ENCODE data around the gene TRDMT1.

The TRDMT1 gene

DNA sequence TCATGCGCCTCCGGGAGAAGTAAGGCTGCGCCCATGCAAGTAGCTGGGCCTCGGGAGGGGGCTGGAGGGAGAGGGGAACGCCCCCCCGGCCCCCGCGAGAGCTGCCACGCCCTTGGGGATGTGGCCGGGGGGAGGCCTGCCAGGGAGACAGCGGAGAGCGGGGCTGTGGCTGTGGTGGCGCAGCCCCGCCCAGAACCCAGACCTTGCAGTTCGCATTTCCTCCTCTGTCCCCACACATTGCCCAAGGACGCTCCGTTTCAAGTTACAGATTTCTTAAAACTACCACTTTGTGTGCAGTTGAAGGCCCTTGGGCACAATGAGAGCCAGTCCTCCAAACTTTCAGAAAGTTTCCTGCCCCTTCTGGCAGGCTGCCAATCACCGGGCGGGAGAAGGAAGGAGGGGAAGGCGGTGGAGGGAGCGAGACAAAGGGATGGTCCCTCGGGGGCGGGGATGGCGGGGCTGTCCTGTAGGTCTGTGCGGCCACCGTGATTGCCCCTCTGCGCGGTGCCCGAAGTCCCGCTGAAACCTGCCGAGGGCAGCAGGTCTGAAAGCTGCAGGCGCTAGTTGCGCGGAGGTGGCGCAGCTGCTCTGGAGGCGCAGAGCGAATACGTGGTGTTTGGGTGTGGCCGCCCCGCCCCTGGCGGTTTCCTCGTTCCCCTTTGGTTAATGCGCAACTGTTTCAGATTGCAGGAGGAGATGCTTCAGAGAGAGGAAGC lies 28.7 kb upstream of the TRDMT1 start:
- DNase-seq (ENCODE audit: low read depth), result no peak

DNA sequence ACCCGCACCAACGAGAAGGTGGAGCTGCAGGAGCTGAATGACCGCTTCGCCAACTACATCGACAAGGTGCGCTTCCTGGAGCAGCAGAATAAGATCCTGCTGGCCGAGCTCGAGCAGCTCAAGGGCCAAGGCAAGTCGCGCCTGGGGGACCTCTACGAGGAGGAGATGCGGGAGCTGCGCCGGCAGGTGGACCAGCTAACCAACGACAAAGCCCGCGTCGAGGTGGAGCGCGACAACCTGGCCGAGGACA lies 28.2 kb upstream of the TRDMT1 start:
- no peak for DNase-seq (ENCODE audit: low read depth)

DNA sequence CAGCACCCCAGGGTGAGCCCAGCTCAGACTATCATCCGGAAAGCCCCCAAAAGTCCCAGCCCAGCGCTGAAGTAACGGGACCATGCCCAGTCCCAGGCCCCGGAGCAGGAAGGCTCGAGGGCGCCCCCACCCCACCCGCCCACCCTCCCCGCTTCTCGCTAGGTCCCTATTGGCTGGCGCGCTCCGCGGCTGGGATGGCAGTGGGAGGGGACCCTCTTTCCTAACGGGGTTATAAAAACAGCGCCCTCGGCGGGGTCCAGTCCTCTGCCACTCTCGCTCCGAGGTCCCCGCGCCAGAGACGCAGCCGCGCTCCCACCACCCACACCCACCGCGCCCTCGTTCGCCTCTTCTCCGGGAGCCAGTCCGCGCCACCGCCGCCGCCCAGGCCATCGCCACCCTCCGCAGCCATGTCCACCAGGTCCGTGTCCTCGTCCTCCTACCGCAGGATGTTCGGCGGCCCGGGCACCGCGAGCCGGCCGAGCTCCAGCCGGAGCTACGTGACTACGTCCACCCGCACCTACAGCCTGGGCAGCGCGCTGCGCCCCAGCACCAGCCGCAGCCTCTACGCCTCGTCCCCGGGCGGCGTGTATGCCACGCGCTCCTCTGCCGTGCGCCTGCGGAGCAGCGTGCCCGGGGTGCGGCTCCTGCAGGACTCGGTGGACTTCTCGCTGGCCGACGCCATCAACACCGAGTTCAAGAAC lies 27.7 kb upstream of the TRDMT1 start:
- DNase-seq (ENCODE audit: low read depth), result no peak

DNA sequence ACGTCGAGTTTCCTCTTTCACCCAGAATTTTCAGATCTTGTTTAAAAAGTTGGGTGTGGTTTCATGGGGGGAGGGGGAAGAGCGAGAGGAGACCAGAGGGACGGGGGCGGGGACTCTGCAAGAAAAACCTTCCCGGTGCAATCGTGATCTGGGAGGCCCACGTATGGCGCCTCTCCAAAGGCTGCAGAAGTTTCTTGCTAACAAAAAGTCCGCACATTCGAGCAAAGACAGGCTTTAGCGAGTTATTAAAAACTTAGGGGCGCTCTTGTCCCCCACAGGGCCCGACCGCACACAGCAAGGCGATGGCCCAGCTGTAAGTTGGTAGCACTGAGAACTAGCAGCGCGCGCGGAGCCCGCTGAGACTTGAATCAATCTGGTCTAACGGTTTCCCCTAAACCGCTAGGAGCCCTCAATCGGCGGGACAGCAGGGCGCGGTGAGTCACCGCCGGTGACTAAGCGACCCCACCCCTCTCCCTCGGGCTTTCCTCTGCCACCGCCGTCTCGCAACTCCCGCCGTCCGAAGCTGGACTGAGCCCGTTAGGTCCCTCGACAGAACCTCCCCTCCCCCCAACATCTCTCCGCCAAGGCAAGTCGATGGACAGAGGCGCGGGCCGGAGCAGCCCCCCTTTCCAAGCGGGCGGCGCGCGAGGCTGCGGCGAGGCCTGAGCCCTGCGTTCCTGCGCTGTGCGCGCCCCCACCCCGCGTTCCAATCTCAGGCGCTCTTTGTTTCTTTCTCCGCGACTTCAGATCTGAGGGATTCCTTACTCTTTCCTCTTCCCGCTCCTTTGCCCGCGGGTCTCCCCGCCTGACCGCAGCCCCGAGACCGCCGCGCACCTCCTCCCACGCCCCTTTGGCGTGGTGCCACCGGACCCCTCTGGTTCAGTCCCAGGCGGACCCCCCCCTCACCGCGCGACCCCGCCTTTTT lies 26.9 kb upstream of the TRDMT1 start, which contains the start of gene VIM:
Gene VIM (plus strand): TSS at position 151 of the 925 bp plus-strand sequence. CDS start 1,182 bp downstream, outside the sequence.
- no peak for DNase-seq (ENCODE audit: low read depth)

DNA sequence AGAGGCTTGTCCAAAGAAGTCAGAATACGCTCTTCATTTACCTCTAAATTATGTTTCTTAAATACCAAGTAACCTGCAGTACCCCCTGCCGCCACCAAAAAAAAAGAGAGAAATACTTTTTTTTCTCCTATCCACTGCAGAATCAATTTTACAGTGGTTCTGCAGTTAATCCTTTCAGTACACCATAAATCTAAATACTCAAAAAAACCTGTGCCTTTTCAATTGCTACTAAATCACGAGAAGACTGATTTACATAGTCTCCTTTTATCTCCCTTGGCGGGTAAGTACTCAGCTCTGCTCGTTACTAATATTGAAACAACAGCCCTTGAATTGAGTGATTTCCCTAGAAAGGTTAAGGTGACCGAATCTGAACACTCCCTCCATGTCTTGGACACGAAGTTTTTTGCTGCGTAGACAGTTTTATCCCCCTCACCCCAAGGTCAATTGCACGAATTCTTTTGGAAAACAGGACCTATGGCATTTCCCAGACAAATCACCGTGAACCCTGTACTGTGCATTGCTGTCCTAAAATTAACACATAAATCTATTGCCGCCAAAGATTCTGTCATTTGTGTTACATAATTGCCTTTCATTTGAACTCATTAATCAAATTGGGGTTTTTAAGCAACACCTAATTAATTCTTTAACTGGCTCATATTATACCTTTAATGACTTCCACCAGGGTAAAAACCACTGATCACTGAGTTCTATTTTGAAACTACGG lies 26.1 kb upstream of the TRDMT1 start:
- no peak for DNase-seq (ENCODE audit: low read depth)

DNA sequence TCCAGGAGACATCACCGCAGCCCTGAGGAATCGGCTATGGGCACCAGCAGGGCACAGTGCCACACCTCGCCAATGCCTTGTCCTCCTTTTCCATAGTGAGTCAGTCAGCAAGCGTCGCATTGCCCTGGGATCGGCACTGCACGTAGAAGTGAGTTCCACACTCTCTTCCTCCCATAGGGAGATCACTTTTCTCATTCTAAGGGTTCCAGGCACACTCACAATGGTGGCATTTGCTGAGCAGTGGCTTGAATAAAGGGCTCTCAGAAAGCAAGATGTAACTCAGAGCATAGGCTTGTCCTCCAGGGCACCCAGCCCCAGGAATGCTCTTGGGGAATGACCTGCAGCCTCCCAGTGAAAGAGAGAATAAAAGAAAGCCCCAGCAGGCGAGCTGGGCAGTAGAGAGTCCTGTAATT lies 25.4 kb upstream of the TRDMT1 start:
- DNase-seq (ENCODE audit: low read depth), result no peak

DNA sequence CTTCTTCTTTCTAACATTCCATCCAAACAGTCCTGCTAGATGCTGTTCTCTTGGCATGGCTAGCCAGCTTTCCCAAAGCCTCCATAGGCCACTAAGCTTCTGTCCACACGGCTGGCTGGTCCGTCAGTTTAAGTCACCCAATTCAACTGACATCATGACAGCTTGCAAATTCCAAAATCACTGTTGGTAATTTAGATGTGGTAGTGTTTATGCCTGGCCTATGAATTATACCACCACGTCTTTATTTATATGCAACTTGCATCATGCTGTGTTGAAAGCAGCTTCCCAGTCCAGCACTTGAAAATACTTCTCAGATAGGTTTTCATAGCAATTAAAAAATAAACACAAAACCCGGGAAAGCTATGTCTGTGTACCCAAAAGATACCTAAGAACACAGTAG lies 24.3 kb upstream of the TRDMT1 start:
- no peak for DNase-seq (ENCODE audit: low read depth)

DNA sequence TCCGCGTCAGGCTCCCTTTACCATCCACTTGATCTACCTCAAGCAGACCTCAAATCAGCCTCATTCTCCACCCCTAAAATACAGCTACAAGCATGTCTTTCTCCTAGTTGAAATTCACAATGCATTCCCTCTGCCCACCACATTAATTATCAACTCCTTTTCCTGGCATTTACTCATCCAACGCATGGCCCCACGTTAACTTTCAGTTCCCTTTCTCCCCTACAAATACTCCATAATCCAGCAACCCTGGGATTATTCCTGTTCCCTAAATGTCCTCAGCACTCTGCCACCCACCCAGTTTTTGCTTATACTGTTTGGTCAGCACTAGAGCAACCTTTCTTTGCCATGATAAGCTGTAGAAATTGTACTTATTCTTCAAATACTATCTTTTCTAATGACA lies 20.9 kb upstream of the TRDMT1 start:
- no peak for DNase-seq (ENCODE audit: low read depth)

DNA sequence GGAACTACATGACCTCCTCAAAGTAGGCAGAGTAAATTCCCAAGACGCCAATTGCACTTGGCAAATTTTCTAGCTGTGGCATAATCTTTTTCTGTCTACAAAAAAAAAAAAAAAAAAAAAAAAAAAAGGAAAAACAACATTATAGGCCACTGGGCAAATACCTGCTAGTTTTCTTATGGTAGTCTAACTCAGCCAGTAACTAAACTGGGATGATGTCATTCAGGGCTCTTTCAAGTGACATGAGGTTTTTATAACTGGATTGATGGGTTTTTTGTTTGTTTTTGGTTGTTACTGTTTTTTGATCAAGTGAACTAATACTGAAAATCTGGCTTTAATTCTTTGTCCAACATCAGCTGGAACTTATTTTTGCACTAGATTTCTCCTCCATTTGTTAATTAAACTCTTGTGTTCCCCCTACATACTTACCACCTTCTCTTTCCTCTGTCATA lies 19.2 kb upstream of the TRDMT1 start:
- DNase-seq (ENCODE audit: low read depth), result no peak

DNA sequence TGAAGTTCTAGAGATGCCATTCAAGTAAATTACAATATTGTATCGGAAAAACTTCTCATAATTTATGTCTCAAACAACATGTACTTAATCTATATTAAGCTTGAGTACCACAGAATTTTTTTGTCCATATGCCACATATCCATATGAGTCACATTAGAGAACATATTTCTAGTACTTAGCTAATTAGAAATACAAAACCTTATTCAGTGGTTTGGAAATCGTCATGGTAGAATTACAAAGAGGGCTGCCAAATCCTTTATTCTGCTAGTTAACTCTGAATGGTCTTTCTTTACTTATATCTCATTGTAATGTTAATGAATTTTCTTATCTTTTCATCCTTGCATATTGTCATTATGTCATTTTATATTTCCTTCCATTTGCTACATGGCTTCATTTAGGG lies 17.6 kb upstream of the TRDMT1 start:
- no peak for DNase-seq (ENCODE audit: low read depth)

DNA sequence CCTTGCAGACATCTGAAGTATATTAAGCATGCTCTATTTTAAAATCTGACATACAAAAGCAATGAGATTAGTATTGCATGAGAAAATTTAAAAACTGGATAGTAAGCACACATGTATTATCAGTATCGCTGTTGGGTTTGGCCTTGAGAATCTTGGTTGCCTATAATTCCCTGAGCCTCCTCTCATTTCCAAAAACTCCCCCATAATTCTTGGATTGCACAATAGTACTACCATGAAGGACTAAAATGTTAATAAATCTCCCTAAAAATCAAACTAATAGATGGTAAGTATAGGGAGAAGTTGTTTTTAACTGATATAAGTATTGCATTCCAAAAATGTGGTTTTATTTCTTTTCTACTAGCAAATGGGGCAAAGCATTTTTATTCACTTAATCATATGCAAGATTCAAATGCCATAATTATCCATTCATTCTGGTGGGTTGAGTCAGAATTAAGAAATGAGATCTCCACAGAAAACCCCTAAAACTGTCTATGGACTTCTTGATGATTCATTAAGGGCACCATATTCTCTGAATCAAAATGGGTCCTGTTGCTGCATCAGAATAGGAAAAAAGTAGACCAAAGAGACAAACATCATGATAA lies 16.3 kb upstream of the TRDMT1 start:
- DNase-seq (ENCODE audit: low read depth), result no peak

DNA sequence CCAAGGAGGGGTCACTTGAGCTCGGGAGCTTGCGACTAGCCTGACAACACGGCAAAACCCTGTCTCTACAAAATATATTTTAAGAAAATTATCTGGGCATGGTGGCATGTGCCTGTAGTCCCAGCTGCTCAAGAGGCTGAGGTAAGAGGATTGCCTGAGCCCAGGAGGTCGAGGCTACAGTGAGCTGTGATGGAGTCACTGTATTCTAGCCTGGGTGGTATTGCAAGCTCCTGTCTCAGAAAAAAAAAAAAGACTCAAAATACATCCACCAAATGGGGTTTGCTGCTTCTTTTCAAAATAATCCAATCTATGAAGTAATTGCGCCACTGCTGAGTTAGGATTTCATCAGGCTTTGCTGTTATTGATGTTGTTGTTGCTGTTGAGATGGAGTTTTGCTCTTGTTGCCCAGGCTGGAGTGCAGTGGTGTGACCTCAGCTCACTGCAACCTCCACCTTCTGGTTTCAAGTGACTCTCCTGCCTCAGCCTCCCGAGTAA lies 15.5 kb upstream of the TRDMT1 start:
- DNase-seq (ENCODE audit: low read depth), result no peak

DNA sequence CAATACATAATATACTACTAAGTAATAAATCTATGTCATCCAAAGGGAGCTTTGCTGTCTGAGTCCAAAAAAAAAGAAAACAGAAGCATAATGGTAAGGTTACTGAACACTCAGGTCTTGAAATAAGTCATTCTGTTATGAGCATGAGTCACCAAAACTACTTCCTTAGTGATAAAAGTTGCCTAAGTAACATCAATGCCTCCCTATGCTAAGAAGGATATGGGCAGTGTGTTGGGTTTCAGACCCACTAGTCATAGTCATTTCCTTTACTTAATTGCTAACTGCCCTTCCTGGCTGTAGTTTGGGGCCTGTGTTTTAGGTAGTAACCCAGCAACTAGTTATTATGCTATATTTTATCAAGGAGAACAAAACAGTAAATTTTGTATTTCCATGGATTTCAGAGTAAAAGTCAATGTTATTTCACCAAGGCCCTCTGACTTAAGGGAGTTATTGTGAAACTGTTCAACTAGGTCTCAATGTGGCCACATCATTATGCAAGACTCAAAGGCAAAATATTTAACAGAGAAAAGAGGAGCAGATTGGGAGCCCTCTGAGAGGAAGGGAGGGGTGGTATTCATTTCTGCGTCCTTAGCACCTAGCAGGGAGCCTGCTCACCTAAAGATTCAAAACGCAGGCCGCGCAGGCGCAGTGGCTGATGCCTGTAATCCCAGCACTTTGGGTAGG lies 14.9 kb upstream of the TRDMT1 start:
- DNase-seq (ENCODE audit: low read depth), result no peak

DNA sequence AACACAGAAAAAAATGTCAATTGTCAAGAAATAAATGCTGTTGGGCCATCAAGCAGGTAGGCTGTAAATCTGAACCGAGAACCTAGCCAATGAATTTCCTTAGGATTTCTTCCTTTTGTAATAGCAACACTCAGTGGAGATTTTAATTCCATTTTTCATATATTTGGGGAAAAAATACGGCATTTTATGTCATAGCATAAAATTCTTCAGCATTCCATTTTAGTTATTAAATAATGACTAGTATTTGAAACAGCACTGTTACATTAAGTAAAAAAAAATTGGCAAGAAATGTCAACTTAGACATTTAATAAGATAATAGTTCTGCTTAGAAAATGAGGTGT lies 14.3 kb upstream of the TRDMT1 start:
- no peak for DNase-seq (ENCODE audit: low read depth)

DNA sequence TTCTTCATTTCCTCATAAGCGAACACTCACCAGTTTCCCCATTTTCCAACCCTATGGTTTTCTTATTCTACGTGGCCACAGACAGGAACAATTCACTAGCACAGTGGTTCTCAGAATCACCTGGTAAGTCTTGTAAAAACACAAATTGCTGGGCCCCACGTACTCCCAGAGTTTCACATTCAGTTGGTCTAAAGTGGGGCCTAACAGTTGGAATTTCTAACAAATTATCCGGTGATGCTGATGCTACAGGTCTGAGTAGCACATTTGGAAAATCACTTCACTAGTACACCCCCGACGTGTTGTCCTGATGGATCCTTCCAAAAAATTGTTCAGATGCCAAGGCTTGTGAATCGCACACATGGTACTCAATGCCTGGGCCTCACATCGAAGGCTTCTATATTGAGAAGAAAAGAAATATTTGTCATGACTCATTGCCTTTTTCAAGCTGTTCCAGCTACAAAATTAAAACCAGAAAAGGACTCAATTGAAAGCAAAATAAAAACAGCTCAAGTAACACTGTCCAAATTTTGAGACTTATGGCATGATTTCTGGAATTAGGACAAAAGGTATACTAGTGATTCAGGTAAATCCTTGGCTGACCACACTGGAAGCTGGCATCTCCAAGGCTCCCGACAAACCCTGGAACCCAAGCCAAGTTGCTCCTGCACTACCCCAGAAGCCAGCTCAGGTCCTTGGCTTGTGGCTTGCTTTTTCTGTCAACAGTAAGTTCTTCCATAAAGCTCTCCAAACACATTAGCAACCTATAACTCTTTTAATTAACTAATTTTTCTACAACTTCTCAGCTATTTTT lies 13.7 kb upstream of the TRDMT1 start:
- DNase-seq (ENCODE audit: low read depth), result no peak

DNA sequence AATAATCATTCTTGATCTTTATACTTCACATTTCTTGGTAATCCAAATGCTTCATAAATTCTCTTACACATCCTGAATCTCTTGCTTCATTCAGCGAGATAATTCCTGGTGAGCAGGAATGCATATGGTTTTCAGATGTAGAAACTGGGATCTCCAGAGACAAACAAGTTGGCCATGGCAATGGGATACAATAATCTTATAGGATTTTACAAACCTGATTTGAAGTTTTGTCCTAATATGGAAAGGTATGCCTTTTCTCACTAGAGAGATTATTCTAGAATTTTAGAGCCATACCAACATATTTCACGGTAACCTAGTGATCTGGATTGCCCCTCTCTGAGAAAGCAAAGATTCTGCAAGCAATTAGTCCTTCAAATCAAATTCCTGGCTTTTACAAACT lies 13.1 kb upstream of the TRDMT1 start:
- DNase-seq (ENCODE audit: low read depth), result no peak

DNA sequence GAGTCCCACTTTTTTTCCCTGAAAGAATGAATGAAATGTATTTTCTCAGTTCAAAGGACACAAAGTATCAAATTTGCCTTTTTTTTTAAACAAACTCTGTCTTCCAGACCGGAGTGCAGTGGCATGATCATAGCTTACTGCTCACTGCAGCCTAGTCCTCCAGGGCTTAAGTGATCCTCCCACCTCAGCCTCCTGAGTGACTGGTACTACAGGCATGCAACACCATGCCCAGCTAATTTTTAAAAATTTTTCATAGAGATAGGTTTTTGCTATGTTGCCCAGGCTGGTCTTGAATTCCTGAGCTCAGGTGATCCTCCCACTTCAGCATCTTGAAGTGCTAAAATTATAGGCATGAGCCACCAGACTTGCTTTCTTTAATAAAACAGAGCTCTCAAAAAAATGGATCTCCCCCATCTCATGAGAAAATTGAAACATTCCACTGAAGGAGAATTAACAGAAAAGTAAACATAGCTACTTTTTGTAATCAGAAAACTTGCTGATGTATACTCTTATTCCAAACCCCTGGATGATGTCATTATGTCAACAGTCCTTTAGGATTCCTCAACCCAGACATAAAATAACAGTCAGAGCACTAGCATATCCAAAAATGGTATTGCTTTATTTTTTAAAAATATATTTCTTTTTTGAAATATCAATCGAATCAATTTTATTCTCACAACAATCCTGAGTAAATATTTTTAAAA lies 12.3 kb upstream of the TRDMT1 start:
- DNase-seq (ENCODE audit: low read depth), result no peak

DNA sequence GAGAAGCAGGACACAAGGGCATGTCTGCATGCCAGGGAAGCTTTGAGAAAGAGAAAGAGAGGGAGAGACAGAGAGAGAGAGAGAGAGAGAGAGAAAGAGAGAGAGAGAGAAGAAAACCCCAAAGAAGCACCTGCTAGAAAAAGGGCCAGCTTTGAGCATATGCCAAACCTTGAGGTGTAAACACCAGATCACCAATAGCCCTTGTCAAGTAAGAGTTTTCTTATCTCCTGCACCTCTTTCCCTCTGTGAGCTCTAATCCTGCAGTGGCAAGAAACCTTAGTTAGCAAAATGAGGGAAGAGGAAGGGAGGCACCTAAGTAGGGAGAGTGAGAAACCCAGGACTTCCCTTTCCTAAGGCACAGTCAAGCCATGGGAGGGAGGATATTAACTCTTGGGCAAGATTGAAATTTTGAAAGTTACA lies 11.3 kb upstream of the TRDMT1 start:
- no peak for DNase-seq (ENCODE audit: low read depth)

DNA sequence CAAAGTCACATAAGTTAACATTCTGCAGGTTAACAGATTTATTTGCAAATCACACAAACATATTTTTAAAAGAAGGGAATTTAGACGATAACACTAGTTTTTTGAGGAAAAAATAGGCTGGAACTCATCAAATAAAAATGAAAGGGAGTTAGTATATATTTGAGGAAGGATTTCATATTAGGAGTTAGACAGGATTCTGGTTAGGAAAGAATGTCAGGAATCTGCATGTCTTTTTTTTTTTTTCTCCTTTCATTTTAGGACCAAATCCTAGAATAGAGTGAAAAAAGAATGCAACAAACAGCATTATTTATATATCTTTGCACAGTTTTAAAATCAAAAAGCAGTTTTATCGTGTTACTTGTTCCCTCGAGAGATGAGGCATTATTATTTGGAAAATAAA lies 8.9 kb upstream of the TRDMT1 start:
- DNase-seq (ENCODE audit: low read depth), result no peak

DNA sequence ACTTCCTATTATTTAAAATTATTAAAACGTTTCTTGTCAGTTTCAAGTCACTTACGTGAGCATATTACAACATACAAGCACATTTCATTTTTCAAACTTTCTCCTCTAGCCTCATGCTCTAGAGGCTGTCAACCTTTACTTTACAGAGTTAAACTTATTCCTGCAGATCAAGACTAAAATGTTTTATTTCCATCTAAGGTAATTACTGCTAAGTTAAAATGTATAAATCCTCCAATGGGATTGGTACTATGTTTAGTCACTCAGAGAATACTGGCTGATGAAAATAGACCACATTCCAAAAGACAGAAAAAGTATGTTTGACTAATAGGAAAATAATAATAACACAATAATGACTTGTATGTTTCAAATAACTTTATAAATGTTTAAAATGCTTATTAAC lies 8.4 kb upstream of the TRDMT1 start:
- no peak for DNase-seq (ENCODE audit: low read depth)

Data from HS-27A (cell line).